NCI-H2227 (cell line): ENCODE data around the gene TIFAB.

Experiments
- DNase-seq: peaks from one replicate; lab custom pipeline; 2025; ENCODE audit not compliant: unreplicated experiment; lab: John Stamatoyannopoulos, UW

The TIFAB gene

GRCh38 chr5:135429301-135430134, 22.6 kb downstream of the TIFAB start:
- no peak for DNase-seq

- DNase-seq: no peak
These were observed 23.6 kb downstream of the TIFAB start for GRCh38 chr5:135428586-135428985.

- DNase-seq: peak; percentile 50
These were observed 25.8 kb downstream of the TIFAB start for GRCh38 chr5:135426102-135427082.

- no peak for DNase-seq
These were observed 26.5 kb downstream of the TIFAB start for GRCh38 chr5:135425641-135426040.

GRCh38 chr5:135423846-135424168, 28.3 kb downstream of the TIFAB start:
- no peak for DNase-seq

GRCh38 chr5:135423146-135423845, 28.9 kb downstream of the TIFAB start:
- no peak for DNase-seq

- no peak for DNase-seq
These were observed 29.7 kb downstream of the TIFAB start for GRCh38 chr5:135422419-135422818.

GRCh38 chr5:135417083-135417482, 35.1 kb downstream of the TIFAB start:
- DNase-seq: no peak

GRCh38 chr5:135405082-135405481, 47.1 kb downstream of the TIFAB start:
- no peak for DNase-seq

- DNase-seq: no peak
These were observed 50.1 kb downstream of the TIFAB start for GRCh38 chr5:135402031-135402430.

GRCh38 chr5:135400866-135401265, 51.3 kb downstream of the TIFAB start:
- DNase-seq: peak; percentile 19

GRCh38 chr5:135399794-135400542, 52.2 kb downstream of the TIFAB start:
- DNase-seq: peak; percentile 37

GRCh38 chr5:135398855-135399793, 53.0 kb downstream of the TIFAB start, which contains the start of gene MACROH2A1:
Gene MACROH2A1, minus strand, starts transcription at chr5:135399231. Its CDS starts 10,138 bp downstream, at chr5:135389093.
- peak; percentile 87 for DNase-seq

GRCh38 chr5:135398160-135398854, 53.8 kb downstream of the TIFAB start:
- DNase-seq: peak; percentile 52
